LNCaP clone FGC (cell line): ENCODE data around the gene SLC12A4.
"Not testable (repeated sequence)": the region's sequence is repeated elsewhere in the genome, so short reads cannot be mapped to it uniquely, and the experiment has no call there.

Source experiments
- DNase-seq: peaks from one replicate; pipeline ENCODE4 v3.0.0-alpha.2; 2011; ENCODE audit warnings: low read depth
- H3K4me3 ChIP-seq: 2 replicates; pipeline ENCODE4 v1.5.1; 2011; ENCODE audit warnings: mild to moderate bottlenecking, low read depth, low read length, control low read depth
- TF ChIP-seq, protein P1 (sequence below): IDR thresholded peaks from 2 replicates; pipeline ENCODE4 v1.5.1; 2012; ENCODE audit warnings: mild to moderate bottlenecking; ENCODE audit not compliant: control insufficient read depth, insufficient read depth; ENCODE audit errors: extremely low read depth

SLC12A4 gene

DNA sequence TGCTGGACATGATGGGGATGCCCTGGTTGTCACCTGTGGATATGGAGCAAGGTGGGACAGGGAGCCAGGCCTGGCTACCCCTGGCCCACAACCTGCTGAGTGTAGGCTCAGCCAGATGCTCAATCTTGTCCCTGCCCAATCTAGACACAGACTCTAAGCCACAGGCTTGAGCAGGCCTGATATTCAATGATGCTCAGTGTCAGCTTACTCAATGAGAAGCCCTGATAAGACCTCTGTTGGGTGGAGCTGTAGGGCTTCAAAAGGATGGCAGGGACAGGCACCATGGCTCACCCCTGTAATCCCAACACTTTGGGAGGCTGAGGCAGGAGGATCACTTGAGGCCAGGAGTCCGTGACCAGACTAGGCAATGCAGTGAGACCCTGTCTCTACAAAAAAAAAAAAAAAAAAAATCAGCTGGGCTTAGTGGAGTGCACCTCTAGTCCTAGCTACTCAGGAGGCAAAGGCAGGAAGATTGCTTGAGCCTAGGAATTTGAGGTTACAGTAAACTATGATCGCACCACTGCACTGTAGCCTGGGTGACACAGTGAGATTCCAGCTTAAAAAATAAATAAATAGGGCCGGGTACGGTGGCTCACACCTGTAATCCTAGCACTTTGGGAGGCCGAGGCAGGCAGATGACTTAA, 27.9 kb downstream of the SLC12A4 start:
- H3K4me3 ChIP-seq = no peak overlapping the region
- TF ChIP-seq, protein P1, sequence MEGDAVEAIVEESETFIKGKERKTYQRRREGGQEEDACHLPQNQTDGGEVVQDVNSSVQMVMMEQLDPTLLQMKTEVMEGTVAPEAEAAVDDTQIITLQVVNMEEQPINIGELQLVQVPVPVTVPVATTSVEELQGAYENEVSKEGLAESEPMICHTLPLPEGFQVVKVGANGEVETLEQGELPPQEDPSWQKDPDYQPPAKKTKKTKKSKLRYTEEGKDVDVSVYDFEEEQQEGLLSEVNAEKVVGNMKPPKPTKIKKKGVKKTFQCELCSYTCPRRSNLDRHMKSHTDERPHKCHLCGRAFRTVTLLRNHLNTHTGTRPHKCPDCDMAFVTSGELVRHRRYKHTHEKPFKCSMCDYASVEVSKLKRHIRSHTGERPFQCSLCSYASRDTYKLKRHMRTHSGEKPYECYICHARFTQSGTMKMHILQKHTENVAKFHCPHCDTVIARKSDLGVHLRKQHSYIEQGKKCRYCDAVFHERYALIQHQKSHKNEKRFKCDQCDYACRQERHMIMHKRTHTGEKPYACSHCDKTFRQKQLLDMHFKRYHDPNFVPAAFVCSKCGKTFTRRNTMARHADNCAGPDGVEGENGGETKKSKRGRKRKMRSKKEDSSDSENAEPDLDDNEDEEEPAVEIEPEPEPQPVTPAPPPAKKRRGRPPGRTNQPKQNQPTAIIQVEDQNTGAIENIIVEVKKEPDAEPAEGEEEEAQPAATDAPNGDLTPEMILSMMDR = no peak
- no peak for DNase-seq

DNA sequence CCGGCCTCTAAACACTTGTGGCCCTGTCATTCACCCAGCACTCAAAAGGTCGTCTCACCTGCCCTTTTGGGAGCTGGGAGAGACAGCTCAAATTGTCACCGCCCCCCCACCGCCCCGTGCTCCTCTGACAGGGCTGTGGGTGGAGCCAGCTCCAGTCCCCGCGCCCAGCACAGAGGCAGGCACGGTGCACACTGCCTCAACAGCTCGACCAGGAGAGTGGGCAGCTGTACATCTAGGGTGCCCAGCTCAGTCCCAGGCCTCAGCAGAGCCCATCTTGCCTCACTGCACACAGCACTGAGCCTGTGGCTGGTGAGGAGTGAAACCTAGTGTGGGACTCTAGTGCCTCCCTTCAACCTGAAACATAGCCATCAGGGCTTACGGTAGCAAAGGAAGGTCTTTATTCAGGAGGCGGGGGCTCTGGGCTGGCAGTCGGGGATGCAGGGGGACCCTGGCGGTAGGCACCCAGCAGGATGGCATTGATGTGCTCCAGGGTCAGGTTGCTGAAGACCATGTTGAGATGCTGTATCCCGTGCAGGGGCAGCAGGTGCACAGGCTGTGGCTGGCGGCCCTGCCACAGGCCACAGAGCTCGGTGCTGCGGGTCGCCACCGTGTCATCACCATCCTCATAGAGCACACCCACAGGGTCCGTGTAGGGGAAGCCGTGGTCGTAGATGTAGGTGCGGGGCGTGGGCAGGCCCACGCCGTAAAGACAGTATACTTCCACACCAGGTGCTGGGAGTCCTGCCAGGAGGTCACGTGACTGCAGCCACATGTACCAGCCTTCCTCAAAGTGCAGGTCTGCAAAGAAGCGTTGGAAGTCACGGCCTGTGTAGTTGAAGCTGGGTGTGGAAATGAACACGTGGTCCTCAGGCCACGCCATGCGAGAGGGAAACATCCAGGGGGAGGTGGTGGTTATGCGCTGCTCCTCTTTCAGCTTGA, 28.7 kb downstream of the SLC12A4 start:
- no peak overlapping the region for H3K4me3 ChIP-seq
- DNase-seq = no peak
- TF ChIP-seq, protein P1 = no peak

DNA sequence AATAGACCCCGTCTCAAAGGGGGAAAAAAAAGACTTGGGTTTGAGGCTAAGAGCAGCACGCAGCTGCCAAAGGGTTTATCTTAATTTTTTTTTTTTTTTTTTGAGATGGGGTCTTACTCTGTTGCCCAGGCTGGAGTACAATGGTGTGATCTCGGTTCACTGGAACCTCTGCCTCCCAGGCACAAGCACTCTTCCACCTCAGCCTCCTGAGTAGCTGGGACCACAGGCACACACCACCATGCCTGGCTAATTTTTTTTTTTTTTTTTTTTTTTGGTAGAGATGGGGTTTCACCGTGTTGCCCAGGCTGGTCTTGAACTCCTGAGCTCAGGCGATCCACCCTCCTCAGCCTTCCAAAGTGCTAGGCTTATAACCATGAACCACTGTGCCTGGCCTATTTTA, 30.7 kb downstream of the SLC12A4 start:
- H3K4me3 ChIP-seq, DNase-seq: not testable (repeated sequence)

DNA sequence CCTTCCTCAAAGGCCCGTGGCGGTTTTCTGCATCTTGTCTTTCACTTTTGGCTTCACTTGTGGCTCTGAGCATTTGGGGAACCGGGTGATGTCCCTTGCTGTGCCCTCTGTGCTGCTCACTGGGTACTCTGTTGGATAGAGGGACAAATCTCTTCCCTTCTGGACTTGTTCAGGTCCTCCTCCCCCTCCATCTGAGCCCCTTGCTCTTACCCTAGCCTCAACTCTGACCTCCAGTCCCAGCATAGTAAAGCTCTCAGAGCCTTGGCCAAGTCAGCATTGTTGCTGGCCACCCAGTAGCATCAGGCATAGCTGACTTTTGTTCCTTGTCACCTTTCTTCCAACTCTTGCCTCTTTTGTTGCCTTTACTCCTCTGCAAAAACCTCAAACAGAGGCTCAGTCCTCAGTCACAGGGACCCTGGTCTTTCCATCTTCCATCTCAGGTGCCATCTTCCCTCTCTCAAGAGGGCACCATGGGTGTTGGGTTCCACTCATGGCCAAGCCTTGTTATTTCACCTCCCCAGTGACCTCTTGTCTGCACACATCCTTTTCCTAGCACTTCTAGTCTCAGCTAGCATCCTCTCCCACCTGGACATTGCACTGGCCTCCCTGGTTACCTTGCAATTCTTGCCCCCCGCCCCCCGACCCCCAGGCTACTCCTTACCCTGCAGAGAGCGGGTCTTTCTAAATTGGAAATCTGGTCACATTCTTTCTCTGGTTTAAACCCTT, 31.4 kb downstream of the SLC12A4 start:
- TF ChIP-seq, protein P1 = no peak
- H3K4me3 ChIP-seq = peak overlapping the region; percentile 99
- no peak for DNase-seq

DNA sequence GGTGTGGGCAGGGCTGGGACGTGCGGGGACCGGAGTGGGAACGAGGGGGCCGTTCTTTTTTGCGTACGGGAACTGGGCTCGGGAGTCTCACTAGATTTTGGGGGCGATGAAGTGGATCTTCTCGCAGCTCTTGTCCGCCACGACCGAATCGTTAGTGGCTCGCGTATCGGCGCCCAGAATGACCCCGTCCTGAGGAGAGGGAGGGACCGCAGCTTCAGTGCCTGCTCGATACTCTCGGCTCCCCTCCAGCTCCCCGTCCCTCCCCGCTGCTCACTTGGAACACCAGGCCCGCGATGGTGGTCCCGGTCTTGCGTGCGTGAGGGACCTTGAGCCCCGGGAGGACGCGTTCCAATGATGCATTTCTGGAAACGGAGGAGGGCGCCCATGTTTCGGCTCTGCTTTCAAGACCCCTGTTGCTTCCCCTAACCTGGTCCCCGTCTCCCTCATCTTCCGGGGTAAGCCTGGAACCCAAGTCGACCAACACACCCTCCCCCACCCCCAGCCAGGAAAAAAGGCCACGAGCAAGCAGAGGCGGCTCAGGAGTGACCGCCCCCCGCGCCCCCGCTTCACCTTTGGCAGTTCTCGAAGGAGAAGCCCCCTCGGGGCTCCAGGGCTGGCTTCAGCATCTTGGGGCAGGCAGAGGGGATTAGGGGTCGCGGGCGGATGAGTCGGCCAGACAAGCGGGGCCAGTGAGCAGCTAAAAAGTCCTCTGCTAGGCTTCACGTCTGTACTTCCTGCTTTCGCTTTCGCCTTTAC, 32.1 kb downstream of the SLC12A4 start, which contains the start of gene PSMB10:
Gene PSMB10 (minus strand): TSS at position 727 of the 756 bp plus-strand sequence. CDS start 101 bp downstream, at position 626.
- H3K4me3 ChIP-seq = peak within 1 kb of the TSS; percentile 99
- TF ChIP-seq, protein P1 = no peak
- DNase-seq = no peak

DNA sequence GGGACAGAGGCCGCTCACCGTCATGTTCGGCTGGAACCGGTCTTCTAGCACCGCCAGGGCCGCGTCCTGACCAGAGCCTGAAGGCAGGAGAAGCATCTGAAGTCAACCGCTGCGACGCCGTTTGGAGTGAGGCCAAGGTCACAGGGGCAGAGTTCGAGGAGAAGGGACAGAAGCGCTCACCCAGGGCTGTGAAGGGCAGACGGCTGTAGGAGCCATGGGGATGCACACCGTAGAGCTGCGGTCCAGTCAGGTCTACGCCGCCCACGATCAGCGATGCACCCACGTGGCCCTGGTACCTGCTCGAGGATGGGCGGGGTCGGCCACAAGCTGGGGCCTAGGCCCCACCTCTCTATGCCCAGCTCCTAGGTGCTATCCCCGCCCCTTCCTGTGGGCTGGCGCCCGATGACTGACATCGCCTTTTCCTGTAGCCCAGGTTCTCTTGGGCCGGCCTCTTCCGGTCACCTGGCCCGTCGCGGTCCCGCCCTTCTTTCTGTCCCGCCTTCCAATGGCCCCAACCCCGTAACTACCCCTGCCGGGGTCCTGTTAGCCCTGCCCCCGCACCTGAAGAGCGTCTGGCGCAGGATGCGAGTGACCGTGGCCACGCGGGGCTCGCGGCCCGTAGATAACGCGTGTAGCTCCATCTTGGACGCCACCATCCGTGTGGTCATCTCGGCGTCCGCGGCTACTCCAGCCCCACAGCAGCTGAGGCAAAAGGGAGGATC, 32.9 kb downstream of the SLC12A4 start:
- H3K4me3 ChIP-seq = peak overlapping the region; percentile 99
- TF ChIP-seq, protein P1 = no peak
- peak; percentile 95 for DNase-seq
